GM12891 (cell line): ENCODE measurements around the gene SPRED2.

ENCODE experiments used
- PAX5 ChIP-seq: IDR thresholded peaks from 2 replicates; pipeline ENCODE4 v1.6.1; 2011; ENCODE audit warnings: low read length, moderate library complexity, mild to moderate bottlenecking; ENCODE audit not compliant: insufficient read depth, severe bottlenecking
- POLR2A ChIP-seq: IDR thresholded peaks from 2 replicates; pipeline ENCODE4 v1.6.1; 2011; ENCODE audit warnings: low read depth, low read length, control low read depth
- POLR2AphosphoS5 ChIP-seq: IDR thresholded peaks from 2 replicates; pipeline ENCODE4 v1.6.1; 2011; ENCODE audit warnings: low read depth, low read length, control low read depth
- SPI1 ChIP-seq: IDR thresholded peaks from 2 replicates; pipeline ENCODE4 v1.6.1; 2011; ENCODE audit warnings: low read depth, low read length, control low read depth
- TAF1 ChIP-seq: IDR thresholded peaks from 2 replicates; pipeline ENCODE4 v1.6.1; 2011; ENCODE audit warnings: low read depth, low read length, control low read depth

DNA sequence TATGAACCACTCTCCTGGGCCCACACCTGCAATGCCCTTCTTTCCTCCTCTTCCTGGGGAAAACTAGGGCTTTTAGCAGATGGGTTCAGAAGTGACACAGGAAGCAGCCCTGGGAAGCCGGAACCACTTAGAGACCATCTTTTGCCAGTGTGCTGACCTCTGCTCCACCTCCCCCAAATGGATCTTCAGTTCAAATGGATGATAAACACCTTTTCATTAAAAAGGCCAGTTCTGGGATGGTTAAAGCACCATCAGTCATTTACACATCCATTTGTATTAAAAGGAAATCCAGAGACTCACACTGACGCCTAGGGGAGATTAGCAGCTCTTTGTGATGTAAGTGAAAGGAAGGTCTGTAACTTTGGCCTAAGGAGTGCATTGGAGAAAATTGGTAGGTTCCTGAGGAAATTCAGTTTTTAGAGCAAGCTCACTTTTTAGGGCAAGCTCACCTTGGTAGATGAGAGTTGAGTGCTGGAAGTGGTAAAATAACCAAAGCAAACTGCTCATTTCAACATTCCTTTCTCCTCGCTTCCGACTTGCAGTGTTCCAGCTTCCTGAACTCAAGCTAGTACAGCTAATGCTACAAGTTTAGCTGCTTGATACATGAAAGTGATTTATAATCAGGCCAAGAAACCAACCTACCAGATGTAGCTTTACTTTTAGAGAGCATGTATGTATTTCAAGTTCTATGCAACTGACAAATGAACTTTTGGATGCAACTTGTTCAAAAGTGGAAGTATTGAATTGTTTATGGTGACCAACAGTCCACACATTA, 157.1 kb downstream of the SPRED2 start:
- TF ChIP-seq SPI1: no peak
- peak; percentile 37; the same call in 1 of the 2 replicates for TF ChIP-seq POLR2A
- no peak for TF ChIP-seq TAF1
- TF ChIP-seq PAX5: no peak
- TF ChIP-seq POLR2AphosphoS5: no peak
